GM10266 (cell line): ENCODE data around the gene USP35.
"Not testable (repeated sequence)": the region's sequence is repeated elsewhere in the genome, so short reads cannot be mapped to it uniquely, and the experiment has no call there.

Experiments used
- DNase-seq: peaks from one replicate; pipeline ENCODE4 v3.0.0; 2012; ENCODE audit errors: extremely low spot score
- CTCF ChIP-seq: IDR thresholded peaks from 2 replicates; pipeline ENCODE4 v1.5.1; 2012; ENCODE audit warnings: mild to moderate bottlenecking, low read depth; ENCODE audit not compliant: control insufficient read depth, insufficient read depth; ENCODE audit errors: missing control alignments

The USP35 gene

GRCh38 chr11:78170874-78171549 lies 17.7 kb upstream of the USP35 start:
- DNase-seq, result no peak
- TF ChIP-seq CTCF, result no peak

- TF ChIP-seq CTCF, result no peak
These were observed 16.8 kb upstream of the USP35 start for GRCh38 chr11:78171951-78172350.

GRCh38 chr11:78175862-78176261 lies 12.9 kb upstream of the USP35 start:
- not testable (repeated sequence) for DNase-seq

More at GRCh38 chr11:78171951-78172350, 16.8 kb upstream of the USP35 start:
- DNase-seq, result no peak

- DNase-seq, result no peak
- TF ChIP-seq CTCF, result no peak
These were observed 12.0 kb upstream of the USP35 start for GRCh38 chr11:78176605-78177141.

- TF ChIP-seq CTCF, result no peak
- DNase-seq, result no peak
These were observed 11.5 kb upstream of the USP35 start for GRCh38 chr11:78177216-78177615.

- DNase-seq, result no peak
- no peak for TF ChIP-seq CTCF
These were observed 9.2 kb upstream of the USP35 start for GRCh38 chr11:78179459-78180071.

GRCh38 chr11:78180751-78181150 lies 8.0 kb upstream of the USP35 start:
- TF ChIP-seq CTCF, result no peak
- DNase-seq, result no peak

- no peak for DNase-seq
- no peak for TF ChIP-seq CTCF
These were observed 7.5 kb upstream of the USP35 start for GRCh38 chr11:78181185-78181584.
